ENCODE data around the gene CHRNG.

- TF ChIP-seq CTCF (IDR thresholded peaks at IDR 0.05) (no peak), POLR2A (IDR thresholded peaks at IDR 0.05) (no peak)
These were observed 42.1 kb upstream of the CHRNG start for GRCh38 chr2:232497348-232497747.

All from uterus (tissue), 2 donors.